OCI-LY1 (cell line): ENCODE data around the gene PEX10.

ENCODE experiments used
- H2AFZ ChIP-seq: fragments of 200-600 bp; sonication (generic), shearing (Covaris generic); 2 replicates; pipeline ENCODE4 v1.6.0; 2014; ENCODE audit warnings: antibody characterized with exemption, mild to moderate bottlenecking, low read length
- H3F3A ChIP-seq: fragments of 200-600 bp; sonication (generic), shearing (Covaris generic); 2 replicates; pipeline ENCODE4 v1.6.0; 2014; ENCODE audit warnings: mild to moderate bottlenecking, antibody characterized with exemption, low read length, moderate library complexity; ENCODE audit not compliant: insufficient read depth
- H3K27ac ChIP-seq: fragments of 200-600 bp; sonication (generic); 2 replicates; pipeline ENCODE4 v1.5.1; 2014; ENCODE audit warnings: low read length, mixed run types, mild to moderate bottlenecking, low read depth; ENCODE audit not compliant: poor library complexity, severe bottlenecking
- H3K27me3 ChIP-seq: fragments of 200-600 bp; sonication (generic); 2 replicates; pipeline ENCODE4 v1.6.0; 2014; ENCODE audit warnings: antibody characterized with exemption, mild to moderate bottlenecking, low read length, moderate library complexity; ENCODE audit not compliant: insufficient read depth
- H3K36me3 ChIP-seq: fragments of 200-600 bp; sonication (generic); 2 replicates; pipeline ENCODE4 v1.6.1; 2014; ENCODE audit warnings: mild to moderate bottlenecking, antibody characterized with exemption, low read length, moderate library complexity, mixed read lengths; ENCODE audit not compliant: insufficient read depth
- H3K4me1 ChIP-seq: fragments of 200-600 bp; sonication (generic); 2 replicates; pipeline ENCODE4 v1.5.1; 2014; ENCODE audit warnings: mild to moderate bottlenecking, low read length, moderate library complexity; ENCODE audit not compliant: insufficient read depth, severe bottlenecking
- H3K4me2 ChIP-seq: fragments of 200-600 bp; sonication (generic), shearing (Covaris generic); 2 replicates; pipeline ENCODE4 v1.6.1; 2014; ENCODE audit warnings: low read length
- H3K4me3 ChIP-seq: fragments of 200-600 bp; sonication (generic); 2 replicates; pipeline ENCODE4 v1.5.1; 2014; ENCODE audit warnings: low read length, low read depth, mild to moderate bottlenecking, mixed read lengths; ENCODE audit not compliant: poor library complexity, severe bottlenecking
- H3K79me2 ChIP-seq: fragments of 200-600 bp; shearing (Covaris generic); 2 replicates; pipeline ENCODE4 v1.6.1; 2016; ENCODE audit warnings: mixed run types, low read length, mixed read lengths; ENCODE audit not compliant: insufficient read depth
- H3K9ac ChIP-seq: fragments of 200-600 bp; sonication (generic), shearing (Covaris generic); 2 replicates; pipeline ENCODE4 v1.6.1; 2014; ENCODE audit warnings: mild to moderate bottlenecking, low read length, mixed read lengths
- H3K9me2 ChIP-seq: fragments of 200-600 bp; sonication (generic), shearing (Covaris generic); 2 replicates; pipeline ENCODE4 v1.6.1; 2014; ENCODE audit warnings: low read depth, mild to moderate bottlenecking, low read length, mixed read lengths
- H3K9me3 ChIP-seq: fragments of 200-600 bp; shearing (Covaris generic); 2 replicates; pipeline ENCODE4 v1.6.1; 2014; ENCODE audit warnings: low read length, mixed read lengths
- H4K20me1 ChIP-seq: fragments of 200-600 bp; sonication (generic), shearing (Covaris generic); 2 replicates; pipeline ENCODE4 v1.6.0; 2016; ENCODE audit warnings: mild to moderate bottlenecking, low read length; ENCODE audit not compliant: insufficient read depth
- CTCF ChIP-seq: fragments of 200-600 bp; sonication (generic), shearing (Covaris generic); IDR thresholded peaks from 2 replicates; pipeline ENCODE4 v1.5.1; 2017; ENCODE audit warnings: mild to moderate bottlenecking, antibody characterized with exemption, low read length, moderate library complexity, mixed read lengths
- EZH2 ChIP-seq: fragments of 200-600 bp; sonication (generic), shearing (Covaris generic); IDR thresholded peaks from 2 replicates; pipeline ENCODE4 v1.8.0; 2017; ENCODE audit warnings: borderline replicate concordance, mixed run types, mild to moderate bottlenecking, antibody characterized with exemption, low read length, moderate library complexity, mixed read lengths

Gene PEX10

GRCh38 chr1:2400950-2401649 lies 11.3 kb downstream of the PEX10 start:
- H3K79me2 ChIP-seq: no peaks in the 10 kb centered on the region
- H3K27me3 ChIP-seq: no peaks in the 10 kb centered on the region
- no peaks in the 10 kb centered on the region for H3K4me1 ChIP-seq
- H4K20me1 ChIP-seq: no peaks in the 10 kb centered on the region
- peaks cover 84% of the 10 kb centered on the region for H3K36me3 ChIP-seq
- TF ChIP-seq EZH2: no peak
- H3F3A ChIP-seq: no peaks in the 10 kb centered on the region
- H3K27ac ChIP-seq: no peak overlapping the region
- no peaks in the 10 kb centered on the region for H3K9me2 ChIP-seq
- H3K9ac ChIP-seq: no peak overlapping the region
- no peak overlapping the region for H3K4me2 ChIP-seq
- no peaks in the 10 kb centered on the region for H3K9me3 ChIP-seq
- H2AFZ ChIP-seq: no peak overlapping the region
- H3K4me3 ChIP-seq: no peak overlapping the region

- Histone ChIP-seq H3F3A (no peaks in the 10 kb centered on the region), H3K9me2 (no peaks in the 10 kb centered on the region), H3K4me2 (no peak overlapping the region), H3K27ac (no peak overlapping the region), H3K36me3 (peaks cover 89% of the 10 kb centered on the region), H3K27me3 (no peaks in the 10 kb centered on the region), H3K4me3 (no peak overlapping the region), H3K4me1 (no peaks in the 10 kb centered on the region), H2AFZ (no peak overlapping the region), H3K79me2 (no peaks in the 10 kb centered on the region), H4K20me1 (no peaks in the 10 kb centered on the region), H3K9ac (no peak overlapping the region), H3K9me3 (no peaks in the 10 kb centered on the region)
- TF ChIP-seq EZH2 (no peak), CTCF (no peak)
Measured at GRCh38 chr1:2400576-2400909, 11.8 kb downstream of the PEX10 start.

- no peak overlapping the region for H3K4me3 ChIP-seq
- no peak overlapping the region for H3K4me2 ChIP-seq
- TF ChIP-seq EZH2: no peak
- no peak for TF ChIP-seq CTCF
- peaks cover 91% of the 10 kb centered on the region for H3K36me3 ChIP-seq
- no peak overlapping the region for H2AFZ ChIP-seq
- H3K27me3 ChIP-seq: no peaks in the 10 kb centered on the region
- H4K20me1 ChIP-seq: no peaks in the 10 kb centered on the region
- no peak overlapping the region for H3K27ac ChIP-seq
- no peak overlapping the region for H3K9ac ChIP-seq
- no peaks in the 10 kb centered on the region for H3K9me2 ChIP-seq
- H3K79me2 ChIP-seq: no peaks in the 10 kb centered on the region
- no peaks in the 10 kb centered on the region for H3K9me3 ChIP-seq
- no peaks in the 10 kb centered on the region for H3K4me1 ChIP-seq
- H3F3A ChIP-seq: no peaks in the 10 kb centered on the region
Measured at GRCh38 chr1:2399890-2400575, 12.3 kb downstream of the PEX10 start.
